KG1 (cell line): ENCODE data around the gene MMEL1.
"Not testable (repeated sequence)": the region's sequence is repeated elsewhere in the genome, so short reads cannot be mapped to it uniquely, and the experiment has no call there.

Experiments
- DNase-seq: peaks from one replicate; lab custom pipeline; 2025; lab: John Stamatoyannopoulos, UW

Gene MMEL1

GRCh38 chr1:2557482-2558400 lies 75.1 kb downstream of the MMEL1 start:
- no peak for DNase-seq

GRCh38 chr1:2556678-2557481 lies 75.9 kb downstream of the MMEL1 start:
- no peak for DNase-seq

- peak; percentile 31 for DNase-seq
These were observed 76.5 kb downstream of the MMEL1 start, which contains the start of gene TNFRSF14 for GRCh38 chr1:2556277-2556677. Gene TNFRSF14 (plus strand): TSS chr1:2556371. CDS start chr1:2556665, 294 bp downstream.

- DNase-seq, result peak; percentile 84
These were observed 77.1 kb downstream of the MMEL1 start for GRCh38 chr1:2555634-2556276.

GRCh38 chr1:2554621-2555387 lies 78.0 kb downstream of the MMEL1 start:
- no peak for DNase-seq

GRCh38 chr1:2553871-2554620 lies 78.8 kb downstream of the MMEL1 start:
- no peak for DNase-seq

GRCh38 chr1:2553076-2553475 lies 79.7 kb downstream of the MMEL1 start:
- DNase-seq, result not testable (repeated sequence)

- DNase-seq, result no peak
These were observed 80.6 kb downstream of the MMEL1 start for GRCh38 chr1:2552189-2552588.

- not testable (repeated sequence) for DNase-seq
These were observed 81.3 kb downstream of the MMEL1 start for GRCh38 chr1:2551544-2551943.

- DNase-seq, result not testable (repeated sequence)
These were observed 82.4 kb downstream of the MMEL1 start for GRCh38 chr1:2550309-2550861.

- DNase-seq, result not testable (repeated sequence)
These were observed 83.3 kb downstream of the MMEL1 start for GRCh38 chr1:2549367-2550029.

GRCh38 chr1:2548068-2548589 lies 84.7 kb downstream of the MMEL1 start:
- DNase-seq, result peak; percentile 41

- DNase-seq, result no peak
These were observed 85.4 kb downstream of the MMEL1 start for GRCh38 chr1:2547210-2548067.

GRCh38 chr1:2546515-2547209 lies 86.2 kb downstream of the MMEL1 start:
- peak; percentile 22 for DNase-seq

GRCh38 chr1:2545754-2546514 lies 86.9 kb downstream of the MMEL1 start:
- no peak for DNase-seq

GRCh38 chr1:2544875-2545640 lies 87.8 kb downstream of the MMEL1 start:
- no peak for DNase-seq
